Measurements from ENCODE around the gene GLIS2.

GRCh38 chr16:4359914-4360313 is 44.0 kb downstream of the GLIS2 start:
- TF ChIP-seq, protein P1, sequence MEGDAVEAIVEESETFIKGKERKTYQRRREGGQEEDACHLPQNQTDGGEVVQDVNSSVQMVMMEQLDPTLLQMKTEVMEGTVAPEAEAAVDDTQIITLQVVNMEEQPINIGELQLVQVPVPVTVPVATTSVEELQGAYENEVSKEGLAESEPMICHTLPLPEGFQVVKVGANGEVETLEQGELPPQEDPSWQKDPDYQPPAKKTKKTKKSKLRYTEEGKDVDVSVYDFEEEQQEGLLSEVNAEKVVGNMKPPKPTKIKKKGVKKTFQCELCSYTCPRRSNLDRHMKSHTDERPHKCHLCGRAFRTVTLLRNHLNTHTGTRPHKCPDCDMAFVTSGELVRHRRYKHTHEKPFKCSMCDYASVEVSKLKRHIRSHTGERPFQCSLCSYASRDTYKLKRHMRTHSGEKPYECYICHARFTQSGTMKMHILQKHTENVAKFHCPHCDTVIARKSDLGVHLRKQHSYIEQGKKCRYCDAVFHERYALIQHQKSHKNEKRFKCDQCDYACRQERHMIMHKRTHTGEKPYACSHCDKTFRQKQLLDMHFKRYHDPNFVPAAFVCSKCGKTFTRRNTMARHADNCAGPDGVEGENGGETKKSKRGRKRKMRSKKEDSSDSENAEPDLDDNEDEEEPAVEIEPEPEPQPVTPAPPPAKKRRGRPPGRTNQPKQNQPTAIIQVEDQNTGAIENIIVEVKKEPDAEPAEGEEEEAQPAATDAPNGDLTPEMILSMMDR (IDR thresholded peaks at IDR 0.05) = no peak
- no peak for TF ChIP-seq EP300 (IDR thresholded peaks at IDR 0.05)
- TF ChIP-seq POLR2A (IDR thresholded peaks at IDR 0.05) = no peak
